G401 (cell line): ENCODE results near the gene ZDHHC4. TPM values are rescaled to one million over a fixed set of nuclear protein-coding genes. Genes with fewer than 3 reads are reported as not detected.

Source experiments
- DNase-seq: peaks from one replicate; pipeline ENCODE4 v3.0.0-alpha.2; 2015; ENCODE audit warnings: low spot score
- in situ Hi-C: cut with HindIII; loops from 2 replicates; pipeline ENCODE4 v1.10.0; 2016; ENCODE audit warnings: low sequenced_read_pairs, mixed read lengths
- total RNA-seq: library from RNA; depleted of rRNA; stranded (reverse); fragments of >200 nt; shearing (Covaris generic); gene quantifications from 2 replicates; pipeline ENCODE4 v1.2.3, GENCODE V29; 2014; rRNA removed

ZDHHC4 gene
- 65.5 and 66.3 TPM in 2 replicates for total RNA-seq

DNA sequence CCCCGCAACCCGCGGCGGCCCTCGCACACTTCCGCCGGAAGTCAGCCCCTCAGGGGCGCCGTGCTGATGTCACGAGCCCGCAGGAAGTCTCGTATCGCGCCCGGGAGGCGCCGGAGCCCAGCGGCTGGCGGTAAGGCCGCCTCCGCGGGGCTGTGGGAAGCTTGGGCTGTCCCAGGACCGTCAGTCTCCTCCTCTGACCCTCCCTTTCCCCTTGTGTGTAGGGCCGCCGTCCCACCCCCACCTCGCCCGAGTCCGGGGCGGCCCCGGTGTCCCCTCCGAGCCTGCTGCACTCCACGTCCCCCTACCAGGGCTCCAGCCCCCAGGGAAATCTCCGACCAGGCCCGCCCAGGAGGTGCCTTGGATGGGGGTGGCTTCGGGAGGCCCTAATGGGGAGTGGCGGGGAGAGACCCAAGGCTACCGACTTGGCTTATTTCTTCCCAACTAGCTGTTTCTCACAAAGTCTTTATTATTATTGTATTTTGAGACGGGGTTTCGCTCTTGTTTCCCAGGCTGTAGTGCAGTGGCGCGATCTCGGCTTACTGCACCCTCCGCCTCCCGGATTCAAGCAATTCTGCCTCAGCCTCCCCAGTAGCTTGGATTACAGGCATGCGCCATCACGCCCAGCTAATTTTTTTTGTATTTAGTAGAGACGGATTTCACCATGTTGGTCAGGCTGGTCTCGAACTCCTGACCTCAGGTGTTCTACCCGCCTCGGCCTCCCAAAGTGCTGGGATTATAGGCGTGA, at the start of gene ZDHHC4:
TSS of gene ZDHHC4 (plus strand) at position 86 of the 745 bp plus-strand sequence. CDS start 3,108 bp downstream, outside the sequence.
- in situ Hi-C loops: no loop called here

DNA sequence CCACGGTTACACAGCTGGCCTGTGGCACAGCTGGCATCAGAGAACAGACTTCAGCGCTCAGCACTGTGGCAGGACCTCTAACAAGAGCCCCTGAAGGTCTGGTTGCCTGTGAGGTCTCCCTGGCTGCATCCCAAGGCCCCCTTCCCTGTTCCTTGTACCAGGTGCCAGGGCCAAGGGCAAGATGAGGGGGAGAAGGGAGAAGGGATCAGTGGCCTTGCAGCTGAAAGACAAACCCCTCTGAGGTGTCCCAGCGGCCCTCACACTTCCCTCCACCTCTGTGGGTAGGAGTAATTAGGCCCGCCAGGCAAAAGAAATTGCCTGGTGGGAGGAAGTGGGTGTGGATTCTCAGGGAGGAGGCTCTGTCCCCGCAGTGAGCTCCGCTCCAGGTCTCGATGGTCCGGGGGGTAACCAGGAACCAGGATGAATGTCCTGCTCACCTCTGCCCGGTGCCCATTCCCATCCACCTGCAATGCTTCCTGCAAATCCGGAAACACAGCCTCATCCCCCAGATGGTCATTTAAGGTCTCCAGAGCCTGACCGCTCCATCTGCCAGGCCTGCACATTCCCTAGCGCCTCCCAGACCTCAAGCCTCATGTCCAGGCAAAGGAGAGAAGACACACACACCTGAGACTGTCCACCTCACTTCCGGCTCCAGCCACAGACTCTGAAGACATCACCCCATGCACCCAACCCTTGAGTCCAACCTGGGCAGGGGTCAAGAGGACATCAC, 48.7 kb upstream of the ZDHHC4 start:
- in situ Hi-C loops: no loop called here
- DNase-seq: no peak

More for the DNA sequence above, at the start of gene ZDHHC4:
- DNase-seq: peak; percentile 79

DNA sequence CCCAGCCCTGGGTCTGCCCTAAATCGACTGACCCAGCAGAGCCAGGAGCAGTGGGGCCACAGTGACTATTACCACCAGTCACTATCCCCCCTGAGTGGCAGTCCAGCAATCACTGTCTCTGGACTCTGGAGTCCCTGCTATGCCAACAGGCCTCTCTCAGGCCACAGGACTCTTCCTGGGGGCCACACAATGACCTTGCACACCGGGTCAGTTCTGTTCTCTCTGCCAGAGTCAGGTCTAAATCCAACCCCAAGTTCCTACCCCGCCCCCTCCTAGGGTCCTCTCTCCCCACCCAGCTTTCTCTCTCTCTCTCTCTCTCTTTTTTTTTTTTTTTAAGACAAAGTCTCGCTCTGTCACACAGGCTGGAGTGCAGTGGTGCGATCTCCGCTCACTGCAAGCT, 47.6 kb upstream of the ZDHHC4 start:
- in situ Hi-C loops: no loop called here
- no peak for DNase-seq

DNA sequence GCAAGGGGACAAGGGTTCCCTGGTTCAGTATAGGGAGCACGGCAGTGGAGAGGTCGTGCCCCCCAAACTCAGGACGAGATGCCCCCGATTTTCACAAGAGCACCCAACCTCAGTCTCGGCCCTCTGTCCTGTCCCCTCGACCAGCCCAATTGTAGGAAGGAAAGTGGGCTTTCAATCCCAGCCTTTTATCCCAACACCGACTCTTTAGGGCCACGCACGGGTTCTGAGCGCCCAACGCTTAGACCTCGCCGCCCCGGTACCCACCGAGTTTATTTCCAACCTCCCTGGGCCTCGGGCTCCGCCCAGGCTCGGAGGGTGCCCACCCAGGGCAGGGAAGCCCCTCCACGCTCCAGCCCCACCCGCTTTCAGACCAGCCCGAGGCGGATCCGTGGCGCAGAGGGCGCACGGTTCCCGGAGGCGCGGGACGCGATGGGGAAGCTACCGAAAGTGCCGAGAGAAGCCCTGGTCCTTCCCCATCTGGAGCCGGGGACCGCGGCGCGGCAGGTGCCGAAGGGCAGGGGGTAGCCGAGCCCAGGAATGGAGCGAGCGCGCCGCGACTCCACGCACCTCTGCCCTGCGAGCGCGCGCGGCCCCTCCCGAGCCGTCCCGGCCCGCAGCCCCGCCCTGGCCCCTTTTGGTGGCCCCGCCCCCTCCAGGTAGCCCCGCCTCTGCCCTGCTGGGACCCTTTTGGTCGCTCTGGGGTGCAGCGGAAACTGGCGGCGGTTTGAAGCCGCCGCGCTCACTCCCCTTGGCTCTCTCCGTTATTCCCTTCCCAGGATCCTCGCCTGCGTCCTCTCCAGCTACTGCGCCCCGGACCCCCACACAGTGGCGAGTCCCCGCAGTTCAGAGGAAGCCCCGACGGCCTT, 46.4 kb upstream of the ZDHHC4 start:
- DNase-seq: peak; percentile 43
- in situ Hi-C loops: no loop called here

DNA sequence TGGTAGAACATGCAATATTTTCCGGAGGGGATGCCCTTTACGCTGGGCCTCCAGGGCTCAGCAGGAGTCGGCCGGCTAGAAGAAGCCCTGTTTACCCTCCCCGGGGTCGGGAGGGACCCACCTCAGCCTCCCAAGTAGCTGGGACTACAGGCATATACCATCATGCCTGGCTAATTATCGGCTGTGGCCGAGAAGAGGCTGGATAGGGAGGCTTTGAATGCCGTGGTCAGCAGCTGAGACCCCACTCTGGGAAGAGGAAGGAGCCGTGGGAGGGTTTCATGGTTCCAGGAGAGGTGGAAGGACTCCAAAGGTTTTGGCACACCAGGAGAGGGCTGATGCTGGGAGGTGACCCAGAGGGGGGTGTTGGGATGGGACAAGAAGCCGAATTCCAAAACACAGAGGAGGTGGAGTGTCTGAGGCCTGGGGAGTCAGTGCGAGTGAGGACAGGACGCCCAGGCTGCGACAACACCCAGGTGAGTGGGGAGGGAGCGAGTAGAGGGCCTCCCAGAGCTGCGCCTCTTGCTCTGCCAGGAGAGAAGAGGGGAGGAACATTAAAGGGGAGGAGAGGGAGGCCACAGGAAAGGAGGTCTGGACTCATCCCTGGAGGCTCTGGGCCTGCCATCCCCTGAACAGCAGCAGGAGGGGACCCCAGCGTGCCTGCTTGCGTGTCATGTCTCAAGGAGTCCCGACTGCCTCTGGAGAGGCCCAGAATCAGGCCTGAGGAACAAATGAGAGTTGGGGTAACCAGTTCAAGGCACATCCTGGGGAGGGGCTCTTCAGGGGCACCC, 45.6 kb upstream of the ZDHHC4 start:
- in situ Hi-C loops: no loop called here
- DNase-seq: no peak

DNA sequence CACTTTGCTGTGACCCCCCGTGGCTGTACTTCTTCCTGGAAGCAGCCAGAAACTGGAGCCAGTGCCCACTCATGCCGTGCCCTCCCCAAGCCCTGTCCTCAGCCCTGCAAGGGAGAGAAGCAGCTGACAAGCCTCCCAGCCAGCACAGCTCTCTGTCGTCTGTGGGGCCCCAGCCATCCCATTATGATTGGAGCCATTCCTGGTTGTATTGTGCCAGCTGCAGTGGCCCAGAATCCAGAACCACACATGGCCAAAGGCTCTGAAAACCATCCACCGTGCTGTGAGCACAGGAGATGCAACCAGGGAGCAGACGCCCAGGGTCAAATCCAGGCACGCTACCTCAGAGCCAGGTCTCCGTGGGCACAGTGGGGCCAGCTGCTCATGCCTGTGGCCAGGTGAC, 44.7 kb upstream of the ZDHHC4 start:
- in situ Hi-C loops: no loop called here
- DNase-seq: peak; percentile 51

DNA sequence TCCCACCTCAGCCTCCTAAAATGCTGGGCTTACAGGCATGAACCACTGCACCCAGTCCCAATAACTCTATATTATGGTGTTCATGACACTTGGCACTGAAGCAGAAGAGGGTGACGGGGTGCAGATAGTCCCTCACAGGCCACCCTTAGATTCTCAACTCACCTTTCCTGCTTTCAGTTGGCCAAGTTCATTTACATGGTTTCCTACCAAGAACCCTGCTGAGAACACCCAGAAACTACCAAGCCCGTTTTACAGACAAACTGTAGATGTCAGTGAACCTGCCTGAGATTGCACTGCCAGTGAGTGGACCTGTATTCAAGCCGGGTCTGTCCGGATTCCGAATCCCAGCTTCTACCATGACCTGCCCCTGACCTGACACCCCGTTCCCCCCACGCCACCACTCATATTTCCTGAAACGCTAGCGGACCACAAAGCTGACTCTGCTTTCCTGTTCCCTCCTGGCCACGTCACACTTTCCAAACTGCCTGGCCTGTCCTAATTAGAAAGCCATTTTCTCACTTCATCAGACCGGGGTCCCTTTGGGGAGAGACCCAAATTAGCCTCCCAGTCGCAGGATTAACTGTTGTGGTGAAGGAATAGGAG, 43.3 kb upstream of the ZDHHC4 start:
- in situ Hi-C loops: no loop called here
- no peak for DNase-seq

DNA sequence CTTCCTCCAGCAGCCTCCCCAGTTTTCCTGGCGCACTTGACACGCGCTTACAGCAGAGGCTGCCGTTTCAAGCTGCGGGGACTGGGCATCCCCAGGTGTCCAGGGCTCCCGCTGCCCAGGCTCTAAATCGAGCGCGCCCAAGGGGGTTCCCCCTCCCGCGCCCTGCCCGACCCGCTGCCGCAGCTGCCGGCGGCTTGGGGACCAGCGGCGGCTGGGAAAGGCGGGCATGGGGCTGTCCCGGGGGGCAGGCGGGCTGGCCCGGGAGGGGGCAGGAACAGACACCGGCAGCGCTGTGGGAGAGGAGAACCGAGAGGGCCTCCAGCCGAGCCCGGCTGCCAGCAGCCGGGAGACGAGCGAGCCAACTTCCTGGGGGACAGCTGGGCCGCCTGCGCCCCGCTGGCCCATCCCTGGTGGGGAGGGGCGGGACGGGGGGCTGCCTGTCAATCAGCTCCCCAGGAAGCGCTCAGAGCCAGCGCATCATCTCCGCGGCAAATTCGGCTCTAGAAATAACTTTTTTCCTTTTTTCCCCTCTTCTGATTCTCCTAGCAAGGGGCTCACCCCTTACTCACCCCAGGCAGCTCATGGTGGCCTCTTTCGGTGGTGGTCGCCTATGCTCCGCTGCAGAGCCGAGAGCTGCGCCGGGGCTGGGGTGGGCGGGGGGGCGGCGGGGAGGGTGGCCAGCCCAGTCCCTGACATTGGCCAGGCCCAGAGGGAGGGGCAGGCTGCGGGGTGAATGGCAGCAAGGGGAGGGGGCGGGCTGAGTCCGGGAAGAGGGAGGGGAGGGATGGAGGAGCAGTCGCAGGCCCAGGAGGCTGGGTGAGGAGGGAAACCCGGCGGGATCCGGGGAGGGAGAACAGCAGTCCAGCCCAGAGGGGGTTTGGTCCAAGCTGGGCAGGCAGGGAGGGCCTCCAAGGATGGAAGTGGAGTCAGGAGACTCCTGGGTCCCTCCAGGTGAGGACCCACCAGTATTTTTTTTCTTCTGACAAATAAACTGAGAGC, 40.7 kb upstream of the ZDHHC4 start:
- no peak for DNase-seq
- in situ Hi-C loops: no loop called here

DNA sequence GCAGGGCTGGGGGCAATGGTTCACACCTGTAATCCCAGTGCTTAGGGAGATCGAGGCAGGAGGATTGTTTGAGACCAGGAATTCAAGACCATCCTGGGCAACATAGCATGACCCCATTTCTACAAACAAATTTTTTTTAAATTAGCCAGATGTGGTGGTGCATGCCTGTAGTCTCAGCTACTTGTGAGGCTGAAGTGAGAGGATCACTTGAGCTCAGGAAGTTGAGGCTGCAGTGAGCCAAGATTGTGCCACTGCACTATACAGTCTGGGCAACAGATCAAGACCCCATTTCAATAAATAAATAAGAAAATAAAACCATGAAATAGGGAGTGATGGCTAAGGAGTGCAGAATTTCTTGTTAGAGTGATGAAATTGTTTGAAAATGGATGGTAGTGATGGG, 34.9 kb upstream of the ZDHHC4 start:
- in situ Hi-C loops: no loop called here
- DNase-seq: no peak

DNA sequence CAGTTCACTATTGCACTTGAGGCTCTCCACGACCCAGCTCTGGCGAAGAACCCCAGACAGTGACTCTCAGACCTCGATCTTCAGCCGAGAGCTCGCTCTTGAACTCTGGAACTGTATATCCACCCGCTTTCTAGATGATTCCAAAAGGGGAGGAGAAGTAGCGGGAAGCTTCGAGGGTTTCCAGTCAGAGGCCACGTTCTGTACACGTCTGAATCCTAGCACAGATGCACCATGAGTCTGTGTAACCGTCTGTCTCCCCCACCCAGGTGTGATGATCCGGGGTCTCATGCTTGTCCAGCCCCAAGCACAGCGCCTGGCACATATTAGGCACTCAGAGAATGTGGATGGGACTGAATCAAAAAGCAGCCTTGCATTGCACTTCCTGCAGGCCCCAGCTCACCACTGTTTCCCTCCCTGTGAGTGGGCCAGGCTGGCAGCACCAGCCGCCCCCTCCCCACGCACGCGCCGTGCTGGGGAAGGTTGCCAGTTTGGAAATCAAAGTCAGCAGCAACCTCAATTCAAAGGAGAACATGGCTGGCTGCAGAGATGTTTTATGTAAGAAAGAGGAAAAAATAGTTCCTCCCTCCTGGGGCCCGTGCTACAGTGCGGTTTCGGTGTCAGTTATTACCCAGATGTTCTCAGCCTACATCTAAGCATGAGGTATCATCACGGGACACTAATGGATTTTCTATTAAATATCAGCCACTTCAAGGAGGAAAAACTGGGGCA, 31.7 kb upstream of the ZDHHC4 start:
- in situ Hi-C loops: no loop called here
- no peak for DNase-seq

DNA sequence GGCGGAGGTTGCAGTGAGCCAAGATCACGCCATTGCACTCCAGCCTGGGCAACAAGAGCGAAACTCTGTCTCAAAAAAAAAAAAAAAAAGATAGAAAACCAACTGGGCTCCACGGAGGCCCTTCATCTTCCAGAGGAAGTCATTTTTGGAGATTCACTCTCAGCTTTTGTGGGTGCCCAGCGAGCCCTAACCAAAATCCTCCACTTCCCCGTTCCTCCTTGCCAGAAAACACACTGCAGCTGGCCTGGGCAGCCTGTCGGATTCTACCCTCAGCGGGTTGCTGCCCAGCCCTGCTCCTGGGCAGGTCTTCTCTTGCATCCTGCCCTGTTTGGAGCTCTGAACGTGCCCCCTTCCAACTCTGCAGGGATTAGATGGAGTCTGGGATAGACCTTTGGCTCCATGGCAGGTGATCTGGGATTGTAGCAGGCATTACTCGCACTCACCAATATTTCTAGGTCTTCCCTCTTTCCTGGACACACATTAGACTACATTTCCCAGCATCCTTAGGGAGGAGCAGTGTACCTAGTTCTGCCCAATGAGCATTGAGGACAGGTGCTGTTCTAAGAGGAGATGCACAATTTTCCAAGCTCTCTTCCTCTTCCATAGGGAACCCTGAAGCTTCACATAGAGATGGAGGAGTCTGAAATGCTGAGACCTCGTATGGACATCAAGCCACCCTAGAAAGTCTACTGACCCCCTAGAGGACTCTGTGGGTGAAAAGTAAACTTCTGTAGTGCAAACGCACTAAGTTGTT, 30.6 kb upstream of the ZDHHC4 start:
- in situ Hi-C loops: no loop called here
- no peak for DNase-seq

DNA sequence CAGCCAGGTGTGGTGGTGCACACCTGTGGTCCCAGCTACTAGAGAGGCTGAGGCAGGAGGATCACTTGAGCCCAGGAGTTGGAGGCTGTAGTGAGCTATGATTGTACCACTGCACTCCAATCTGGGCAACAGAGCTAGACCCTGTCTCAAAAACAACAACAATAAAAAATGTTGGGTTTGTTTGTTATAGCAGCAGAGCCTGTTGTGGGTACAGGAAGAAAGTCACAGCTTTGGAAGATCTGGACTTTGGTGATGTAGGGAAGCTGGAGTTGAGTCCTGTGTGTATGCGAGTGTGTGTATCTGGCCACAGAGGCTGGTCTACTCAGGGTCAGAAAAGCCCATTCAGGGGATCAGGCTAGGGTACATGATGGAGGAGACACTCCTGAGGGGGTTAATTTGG, 29.9 kb upstream of the ZDHHC4 start:
- DNase-seq: no peak
- in situ Hi-C loops: no loop called here

DNA sequence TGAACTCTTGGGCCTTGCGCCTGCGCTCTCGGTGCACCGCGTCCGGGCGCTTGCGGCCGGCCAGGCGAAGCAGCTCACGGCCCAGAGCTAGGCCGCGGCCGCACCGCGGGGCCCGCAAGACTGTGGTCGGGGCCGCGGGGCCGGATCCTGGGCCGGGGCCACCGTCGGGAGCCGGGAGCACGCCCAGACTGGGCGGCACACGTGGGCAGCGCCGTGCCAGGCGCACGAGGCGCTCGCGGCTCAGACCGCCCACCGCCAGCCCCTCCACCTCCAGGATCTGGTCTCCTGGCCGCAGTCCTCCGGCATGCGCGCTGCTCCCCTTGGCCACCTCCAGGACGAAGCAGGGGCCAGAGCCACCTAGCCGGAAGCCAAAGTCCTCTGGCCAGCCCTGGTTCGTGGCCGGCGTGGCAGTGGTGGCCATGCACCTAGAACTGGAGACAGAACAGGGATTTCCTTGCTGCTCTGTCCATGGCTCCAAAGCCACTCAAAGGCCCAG, 26.2 kb upstream of the ZDHHC4 start, which contains the start of gene GRID2IP:
TSS of gene GRID2IP (minus strand) at position 446 of the 496 bp plus-strand sequence. CDS start at position 421, 25 bp downstream.
- in situ Hi-C loops: no loop called here
- DNase-seq: no peak

DNA sequence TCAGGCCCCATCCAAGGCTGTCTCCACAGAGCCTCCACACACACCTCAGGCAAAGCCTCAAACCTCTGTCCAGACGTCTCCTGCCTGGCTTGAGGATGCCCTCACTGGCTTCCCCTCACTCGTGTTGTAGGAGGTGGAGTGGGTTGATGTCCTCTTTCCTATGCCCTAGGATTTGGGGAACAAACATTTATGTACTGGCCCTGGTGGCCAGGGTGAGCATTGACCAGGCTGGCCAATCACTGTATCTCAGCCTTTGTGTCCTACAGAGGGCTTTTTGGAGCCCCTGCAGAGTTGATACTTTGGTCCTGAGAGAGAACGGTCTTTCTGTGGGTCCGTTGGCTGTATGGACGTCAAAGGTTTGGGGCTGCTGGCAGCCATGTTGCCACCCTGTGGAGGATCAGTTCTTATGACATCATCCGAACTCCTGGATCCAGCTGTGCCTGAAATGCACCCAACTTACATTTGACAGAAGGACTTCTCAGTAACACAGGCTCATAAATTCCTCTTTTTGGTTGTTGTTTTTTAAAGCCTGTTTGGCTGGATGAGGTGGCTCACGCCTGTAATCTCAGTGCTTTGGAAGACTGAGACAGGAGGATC, 23.7 kb upstream of the ZDHHC4 start:
- in situ Hi-C loops: no loop called here
- DNase-seq: no peak

DNA sequence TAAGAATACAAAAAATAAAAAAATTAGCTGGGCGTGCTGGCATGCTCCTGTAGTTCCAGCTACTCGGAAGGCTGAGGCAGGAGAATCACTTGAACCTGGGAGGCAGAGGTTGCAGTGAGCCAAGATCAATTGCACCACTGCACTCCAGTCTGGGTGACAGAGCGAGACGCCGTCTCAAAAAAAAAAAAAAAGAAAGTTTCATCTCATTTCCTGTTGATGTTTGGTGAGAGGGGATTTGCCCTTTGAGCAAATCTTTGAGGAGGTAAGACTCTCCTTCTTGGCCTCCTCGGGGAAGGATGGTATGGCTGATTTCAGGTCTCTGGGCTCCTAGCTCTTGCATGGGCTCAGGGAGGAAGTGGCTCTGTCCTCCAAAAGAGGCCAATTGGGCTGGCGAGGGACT, 22.4 kb upstream of the ZDHHC4 start:
- in situ Hi-C loops: no loop called here
- no peak for DNase-seq

DNA sequence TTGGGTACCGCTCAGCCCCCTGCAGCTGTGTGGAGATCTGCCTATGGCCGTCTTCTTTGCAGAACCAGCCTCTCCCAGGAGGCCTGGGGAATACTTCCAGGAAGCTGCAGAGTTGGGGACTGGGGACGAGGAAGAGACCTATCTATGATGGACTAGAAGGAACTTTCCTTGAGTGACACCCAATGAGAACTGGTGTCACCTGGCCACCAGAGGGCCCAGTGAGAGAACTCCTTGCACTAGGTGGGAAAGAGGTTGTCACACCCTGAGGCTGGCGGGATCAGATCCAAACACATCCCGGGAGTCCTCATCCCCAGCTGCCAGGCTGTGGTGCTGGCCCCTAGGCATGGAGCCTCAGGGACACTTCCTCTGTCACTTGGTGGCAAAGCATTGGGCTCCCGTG, 21.1 kb upstream of the ZDHHC4 start:
- DNase-seq: no peak
- in situ Hi-C loops: no loop called here
